ENCODE measurements around the gene TIAM2.

The TIAM2 gene

GRCh38 chr6:155245193-155245592 lies 250.1 kb downstream of the TIAM2 start:
- no peak for DNase-seq

- no peak for DNase-seq
Measured at GRCh38 chr6:155245831-155246230, 250.7 kb downstream of the TIAM2 start.

DNA sequence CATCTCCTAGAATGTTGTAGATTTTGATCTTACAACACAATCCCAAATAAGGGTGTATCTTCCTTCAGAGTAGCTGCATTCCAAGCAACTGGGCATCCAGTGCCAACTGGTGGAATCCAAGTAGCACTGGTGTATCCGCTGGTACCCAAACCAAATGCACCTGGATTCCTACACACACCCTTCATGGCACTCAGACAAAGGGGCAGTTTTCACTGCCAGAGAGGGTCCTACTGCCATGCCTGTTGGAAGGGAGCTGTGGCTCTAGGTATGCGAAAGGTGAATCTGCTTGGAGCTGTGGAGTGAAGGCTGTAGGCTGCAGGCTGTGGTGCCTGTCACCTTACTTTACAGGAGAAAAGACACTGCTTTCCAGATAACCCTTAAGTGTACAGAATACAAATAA lies 251.7 kb downstream of the TIAM2 start:
- DNase-seq: no peak

DNA sequence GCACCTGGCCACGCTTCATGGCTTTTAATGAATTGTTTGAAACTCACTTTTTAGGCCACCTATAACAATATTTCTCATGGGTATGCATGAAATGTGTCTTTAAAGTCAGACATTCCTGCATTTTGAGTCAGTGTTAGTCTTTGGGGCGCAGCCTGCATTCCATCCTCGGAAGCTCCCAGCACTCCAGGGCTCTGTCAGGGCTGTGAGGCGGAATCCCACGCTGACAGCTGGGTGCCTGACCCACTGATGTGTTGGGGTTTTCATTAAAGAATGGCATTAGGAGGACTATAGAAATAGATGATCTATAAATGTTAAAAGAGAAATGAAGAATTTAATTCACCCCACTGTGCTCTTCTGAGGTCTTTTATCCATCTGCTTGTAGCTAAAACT lies 252.5 kb downstream of the TIAM2 start:
- no peak for DNase-seq

GRCh38 chr6:155248008-155249001 lies 253.2 kb downstream of the TIAM2 start:
- DNase-seq: peak; percentile 19

DNA sequence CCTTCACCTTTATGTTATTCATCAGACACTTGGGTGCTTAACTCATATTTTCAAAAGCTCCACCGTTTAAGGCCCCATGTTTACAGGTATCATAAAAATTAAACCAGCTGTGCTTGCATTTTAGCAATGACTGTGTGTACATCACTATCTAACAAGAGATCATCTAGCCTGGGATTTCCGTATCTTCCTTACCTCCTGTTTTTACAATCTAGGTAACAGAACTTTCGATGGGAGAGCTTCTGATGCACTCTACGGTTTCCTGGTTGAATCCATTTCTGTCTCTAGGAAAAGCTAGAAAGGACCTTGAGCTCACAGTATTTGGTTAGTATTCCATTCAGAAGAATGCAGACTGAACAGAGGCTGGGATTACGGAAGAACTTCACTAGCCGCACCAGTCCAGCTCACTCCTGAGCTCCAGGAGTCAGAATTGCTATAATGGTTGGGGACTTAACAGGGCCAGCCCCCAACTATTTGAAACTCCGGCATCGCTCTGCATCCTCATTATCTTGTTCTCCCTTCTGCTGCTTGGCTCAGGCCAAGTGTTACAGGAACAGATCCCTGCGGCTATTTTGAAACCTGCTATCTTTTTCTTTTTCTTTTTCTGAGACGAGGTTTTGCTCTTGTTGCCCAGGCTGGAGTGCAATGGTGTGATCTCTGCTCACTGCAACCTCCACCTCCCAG lies 255.7 kb downstream of the TIAM2 start:
- DNase-seq: no peak

DNA sequence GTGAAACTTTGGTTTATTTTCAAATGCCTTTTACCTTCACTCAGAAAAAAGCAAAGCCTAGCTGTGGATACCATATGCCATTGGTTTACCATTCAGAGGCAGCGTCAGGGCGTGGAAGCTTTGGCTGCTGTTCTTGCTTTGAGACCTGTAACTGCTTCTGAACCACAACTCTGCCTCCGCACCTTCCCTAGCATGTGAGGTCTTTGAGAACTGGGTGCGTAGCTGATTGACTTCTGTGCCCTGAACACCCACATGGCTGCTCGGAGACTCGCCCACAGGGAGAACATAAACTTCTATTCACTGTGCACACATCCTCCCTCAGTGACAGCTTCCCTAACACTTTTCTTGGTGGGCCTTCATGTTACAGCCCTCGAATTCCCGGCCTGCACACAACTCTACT lies 257.5 kb downstream of the TIAM2 start:
- no peak for DNase-seq

DNA sequence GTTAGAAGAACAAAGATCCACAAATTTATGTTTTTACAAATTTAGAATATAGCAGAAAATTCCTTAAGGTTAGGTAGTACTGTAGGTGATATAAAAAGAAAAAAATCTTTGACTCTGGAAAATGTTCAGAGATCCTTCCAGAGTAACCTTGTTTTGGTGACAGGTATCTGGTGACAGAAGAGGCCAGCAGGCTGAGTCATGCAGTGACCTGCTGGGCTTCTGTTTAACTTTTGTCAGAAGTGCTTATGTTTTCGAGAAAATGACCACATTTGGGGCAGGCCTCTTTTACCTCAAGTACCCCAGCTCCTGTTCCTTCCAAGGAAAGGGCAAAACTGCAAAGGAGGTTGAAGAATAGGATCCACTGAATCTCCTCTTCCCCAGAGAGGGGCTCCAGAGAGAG lies 258.2 kb downstream of the TIAM2 start:
- DNase-seq: no peak

GRCh38 chr6:155254139-155254538 lies 259.0 kb downstream of the TIAM2 start:
- no peak for DNase-seq

DNA sequence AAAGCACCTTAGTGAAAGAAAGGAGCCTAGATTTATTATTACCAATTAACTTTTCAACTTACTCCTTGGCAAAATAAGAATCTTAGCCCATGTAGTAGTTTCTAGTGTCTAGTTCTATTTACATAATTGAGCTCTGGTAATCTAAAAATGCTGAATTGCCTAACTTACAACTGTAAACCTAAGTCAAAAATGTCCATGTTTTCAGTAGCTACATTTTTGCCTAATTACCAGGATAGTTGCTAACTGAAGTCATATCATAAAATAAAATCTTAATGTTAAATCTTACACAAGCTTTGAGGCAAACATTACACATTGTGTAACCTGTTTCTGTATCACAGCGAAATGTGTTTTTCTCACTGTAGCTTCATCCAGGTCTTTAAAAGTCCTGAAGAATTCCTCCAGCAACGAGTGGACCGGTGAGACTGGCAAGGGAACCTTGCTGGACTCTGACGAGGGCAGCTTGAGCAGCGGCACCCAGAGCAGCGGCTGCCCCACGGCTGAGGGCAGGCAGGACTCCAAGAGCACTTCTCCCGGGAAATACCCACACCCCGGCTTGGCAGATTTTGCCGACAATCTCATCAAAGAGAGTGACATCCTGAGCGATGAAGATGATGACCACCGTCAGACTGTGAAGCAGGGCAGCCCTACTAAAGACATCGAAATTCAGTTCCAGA lies 261.1 kb downstream of the TIAM2 start:
- DNase-seq: no peak

DNA sequence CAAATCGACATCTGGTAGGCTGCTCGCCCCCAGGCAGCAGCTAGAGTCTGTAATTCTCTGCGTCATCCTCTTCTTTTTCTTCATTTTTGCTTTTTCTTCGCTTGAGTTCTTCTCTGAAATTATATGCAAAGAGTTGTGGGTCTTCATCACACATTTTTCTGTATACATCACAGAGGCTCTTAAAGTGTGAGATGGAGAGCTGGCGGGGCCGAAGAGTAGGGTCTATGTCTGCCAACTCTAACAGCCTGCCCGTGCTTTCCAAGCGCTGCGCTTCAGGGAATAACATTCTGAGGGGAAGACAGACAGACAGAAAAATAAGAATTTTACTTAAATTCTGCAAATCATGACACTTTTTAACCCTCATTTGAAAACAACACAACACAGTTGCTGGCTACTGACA lies 262.7 kb downstream of the TIAM2 start:
- no peak for DNase-seq

- no peak for DNase-seq
Measured at GRCh38 chr6:155259204-155259603, 264.1 kb downstream of the TIAM2 start.

DNA sequence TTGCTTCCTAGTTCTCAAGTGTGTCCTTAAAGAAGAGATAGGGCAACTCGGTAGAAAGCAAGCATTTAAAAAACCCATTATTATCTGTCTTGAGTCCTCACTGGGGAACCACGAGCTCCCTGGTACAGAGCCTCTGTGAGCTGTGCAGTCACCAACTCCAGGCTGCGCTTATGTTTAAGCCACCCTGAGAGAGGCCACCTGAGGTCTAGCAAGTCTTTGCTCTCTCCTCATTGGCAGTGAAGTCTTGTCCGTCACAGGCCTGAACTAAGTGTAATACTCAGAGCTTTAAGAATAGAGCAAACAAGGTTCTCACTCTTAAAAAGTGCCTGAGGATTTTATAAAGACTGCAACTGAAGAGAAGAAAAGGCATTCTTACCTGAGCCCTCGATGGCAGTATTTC lies 264.8 kb downstream of the TIAM2 start:
- no peak for DNase-seq

DNA sequence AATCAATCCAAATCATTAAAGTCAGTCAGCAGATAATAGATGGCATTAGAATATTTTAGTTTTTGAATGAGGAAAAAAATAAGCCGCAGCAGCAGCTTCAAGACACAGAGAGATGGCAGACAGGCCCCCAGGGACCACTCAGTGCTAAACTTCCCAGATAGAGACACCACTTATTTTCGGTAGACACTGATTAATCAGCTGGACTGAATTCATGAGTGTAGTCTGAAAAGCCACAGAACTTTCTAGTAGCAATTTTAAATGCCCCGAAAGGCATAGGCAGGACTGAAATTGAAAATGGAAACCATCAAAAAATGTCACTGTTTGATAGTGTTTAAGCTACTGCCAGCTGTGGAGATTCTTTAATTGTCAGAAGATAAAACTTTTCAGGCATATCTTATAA lies 265.6 kb downstream of the TIAM2 start:
- DNase-seq: no peak

GRCh38 chr6:155261111-155261900 lies 266.2 kb downstream of the TIAM2 start:
- DNase-seq: no peak

DNA sequence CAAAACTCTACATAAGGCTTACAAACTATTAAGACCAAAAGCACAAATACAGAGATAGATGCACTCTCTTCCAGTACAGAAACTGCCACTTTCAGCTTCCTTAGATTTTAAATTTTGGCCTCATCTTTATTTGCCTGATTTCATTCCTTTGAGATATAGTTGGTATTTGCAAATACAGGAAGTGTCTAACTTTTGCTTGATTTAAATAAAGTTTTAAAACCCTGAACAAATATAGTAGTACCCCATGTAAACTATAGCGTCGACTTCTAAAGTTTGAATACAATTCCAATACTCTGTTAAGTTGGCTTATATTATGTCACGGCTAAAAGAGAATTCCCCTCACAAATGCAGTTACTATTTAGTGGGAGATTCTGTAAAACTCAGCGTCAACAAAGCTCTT lies 267.5 kb downstream of the TIAM2 start:
- DNase-seq: no peak

DNA sequence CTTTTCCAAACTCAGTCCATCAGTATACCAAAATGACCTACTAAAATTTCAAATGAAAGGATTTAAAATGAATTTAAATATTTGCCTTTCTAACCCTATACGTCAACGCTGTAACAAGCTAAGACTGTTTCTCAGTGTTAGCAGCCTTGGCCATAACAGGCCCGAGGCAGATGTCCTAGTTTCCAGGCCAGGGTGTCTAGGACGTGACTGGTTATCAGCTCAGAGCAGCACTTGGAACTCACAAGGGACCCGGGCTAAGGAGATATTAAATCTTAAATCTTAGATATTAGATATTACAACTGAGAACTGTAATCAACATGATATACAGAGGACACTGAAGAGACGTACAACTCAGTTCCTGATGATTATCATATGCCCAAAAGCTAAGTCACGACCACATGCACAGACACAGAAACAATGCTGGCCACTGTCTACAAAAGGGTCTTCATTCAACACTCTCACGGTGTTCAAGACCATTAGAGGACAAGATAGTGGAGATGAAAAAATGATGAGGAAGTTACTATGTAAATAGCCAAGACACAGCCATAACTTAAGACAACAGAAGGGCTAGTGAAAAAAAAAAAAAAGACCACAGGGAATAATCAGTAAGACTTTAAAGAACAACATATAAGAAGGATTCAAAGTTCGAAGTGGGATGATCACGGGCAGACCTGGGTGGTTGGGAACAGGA lies 268.4 kb downstream of the TIAM2 start, which contains the start of gene CLDN20:
Gene CLDN20, plus strand, starts transcription at position 641 of the 691 bp plus-strand sequence. CDS start 11,707 bp downstream, outside the sequence.
- no peak for DNase-seq

- DNase-seq: no peak
Measured at GRCh38 chr6:155264693-155265320, 269.7 kb downstream of the TIAM2 start.

DNA sequence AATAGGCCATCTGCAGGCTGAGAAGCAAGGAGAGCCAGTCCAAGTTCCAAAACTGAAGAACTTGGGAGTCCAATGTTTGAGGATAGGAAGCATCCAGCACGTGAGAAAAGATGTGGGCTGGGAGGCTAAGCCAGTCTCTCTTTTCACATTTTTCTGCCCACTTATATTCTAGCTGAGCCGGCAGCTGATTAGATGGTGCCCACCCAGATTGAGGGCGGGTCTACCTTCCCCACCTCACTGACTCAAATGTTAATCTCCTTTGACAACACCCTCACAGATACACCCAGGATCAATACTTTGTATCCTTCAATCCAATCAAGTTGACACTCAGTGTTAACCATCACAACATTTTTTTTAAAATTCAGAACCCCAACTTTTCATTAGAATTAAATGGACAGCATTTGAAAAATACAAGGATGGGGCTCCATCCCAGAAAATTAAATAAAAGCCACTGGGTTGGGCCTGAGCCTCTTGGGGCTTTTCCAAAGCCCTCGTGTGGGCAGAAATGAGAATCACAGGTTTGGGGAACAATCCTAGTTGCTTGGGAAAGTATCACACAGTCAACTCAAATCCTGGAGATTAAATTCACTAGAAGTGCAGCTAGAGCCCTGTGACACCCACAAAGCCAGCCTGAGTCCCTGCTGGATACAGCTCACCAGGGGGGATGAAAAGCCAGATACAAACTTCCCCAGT lies 270.9 kb downstream of the TIAM2 start:
- no peak for DNase-seq

GRCh38 chr6:155267411-155267810 lies 272.3 kb downstream of the TIAM2 start:
- no peak for DNase-seq

Data from stimulated activated CD4-positive, alpha-beta T cell treated with anti-CD3 and anti-CD28 coated beads, Interleukin-1b, Interleukin-23, amount 100 ng/mL, for 48 hours (primary cell).